PFSK-1 (cell line): ENCODE data around the gene L3MBTL1.

ENCODE experiments used
- POLR2AphosphoS5 ChIP-seq: IDR thresholded peaks from 2 replicates; pipeline ENCODE4 v1.6.1; 2012; ENCODE audit warnings: low read depth, mild to moderate bottlenecking, control low read depth, low read length, moderate library complexity
- SIN3A ChIP-seq: IDR thresholded peaks from 2 replicates; pipeline ENCODE4 v1.6.1; 2012; ENCODE audit warnings: mild to moderate bottlenecking, low read length, moderate library complexity, borderline replicate concordance; ENCODE audit not compliant: insufficient read depth
- TAF1 ChIP-seq: IDR thresholded peaks from 2 replicates; pipeline ENCODE4 v1.6.1; 2012; ENCODE audit warnings: low read length, control low read depth, borderline replicate concordance; ENCODE audit not compliant: insufficient read depth
- TF ChIP-seq, protein P1 (sequence below), 2 experiments: IDR thresholded peaks; 2 replicates each; pipeline versions ENCODE4 v1.6.1 to v1.8.0; 2011 to 2012; ENCODE audit warnings: low read depth in 2 of 2, low read length in 2 of 2, control low read depth in 1 of 2, inconsistent platforms in 1 of 2, mild to moderate bottlenecking in 1 of 2, moderate library complexity in 1 of 2; ENCODE audit not compliant: insufficient read depth in 1 of 2

DNA sequence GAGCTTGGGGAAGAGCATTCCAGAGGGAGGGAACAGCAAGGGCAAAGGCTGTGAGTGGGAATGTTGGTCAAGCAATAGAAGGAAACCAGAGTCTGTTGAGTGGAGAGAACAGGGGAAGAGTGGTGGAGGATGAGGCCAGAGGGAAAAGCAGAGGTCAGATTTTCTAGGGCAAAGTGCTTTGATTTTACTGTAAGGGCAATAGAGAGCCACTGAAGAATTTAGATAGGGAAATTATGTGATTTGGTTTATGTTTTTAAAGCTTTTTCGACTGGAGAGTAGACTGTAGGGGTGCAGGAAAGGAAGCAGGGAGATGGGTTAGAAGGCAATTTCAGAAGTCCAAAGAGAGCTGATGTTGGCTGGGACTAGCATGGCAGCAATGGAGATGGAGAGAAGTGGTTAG, 4.4 kb downstream of the L3MBTL1 start:
- TF ChIP-seq POLR2AphosphoS5 (no peak), TAF1 (no peak), SIN3A (no peak)
- TF ChIP-seq, protein P1, sequence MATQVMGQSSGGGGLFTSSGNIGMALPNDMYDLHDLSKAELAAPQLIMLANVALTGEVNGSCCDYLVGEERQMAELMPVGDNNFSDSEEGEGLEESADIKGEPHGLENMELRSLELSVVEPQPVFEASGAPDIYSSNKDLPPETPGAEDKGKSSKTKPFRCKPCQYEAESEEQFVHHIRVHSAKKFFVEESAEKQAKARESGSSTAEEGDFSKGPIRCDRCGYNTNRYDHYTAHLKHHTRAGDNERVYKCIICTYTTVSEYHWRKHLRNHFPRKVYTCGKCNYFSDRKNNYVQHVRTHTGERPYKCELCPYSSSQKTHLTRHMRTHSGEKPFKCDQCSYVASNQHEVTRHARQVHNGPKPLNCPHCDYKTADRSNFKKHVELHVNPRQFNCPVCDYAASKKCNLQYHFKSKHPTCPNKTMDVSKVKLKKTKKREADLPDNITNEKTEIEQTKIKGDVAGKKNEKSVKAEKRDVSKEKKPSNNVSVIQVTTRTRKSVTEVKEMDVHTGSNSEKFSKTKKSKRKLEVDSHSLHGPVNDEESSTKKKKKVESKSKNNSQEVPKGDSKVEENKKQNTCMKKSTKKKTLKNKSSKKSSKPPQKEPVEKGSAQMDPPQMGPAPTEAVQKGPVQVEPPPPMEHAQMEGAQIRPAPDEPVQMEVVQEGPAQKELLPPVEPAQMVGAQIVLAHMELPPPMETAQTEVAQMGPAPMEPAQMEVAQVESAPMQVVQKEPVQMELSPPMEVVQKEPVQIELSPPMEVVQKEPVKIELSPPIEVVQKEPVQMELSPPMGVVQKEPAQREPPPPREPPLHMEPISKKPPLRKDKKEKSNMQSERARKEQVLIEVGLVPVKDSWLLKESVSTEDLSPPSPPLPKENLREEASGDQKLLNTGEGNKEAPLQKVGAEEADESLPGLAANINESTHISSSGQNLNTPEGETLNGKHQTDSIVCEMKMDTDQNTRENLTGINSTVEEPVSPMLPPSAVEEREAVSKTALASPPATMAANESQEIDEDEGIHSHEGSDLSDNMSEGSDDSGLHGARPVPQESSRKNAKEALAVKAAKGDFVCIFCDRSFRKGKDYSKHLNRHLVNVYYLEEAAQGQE (IDR thresholded peaks at IDR 0.05; ENCODE audit: insufficient read depth in 1 of 2, low read depth in 2 of 2, low read length in 2 of 2): no peak
